CD4-positive, alpha-beta T cell treated with Interleukin-10 for 1 hour (primary cell): ENCODE results near the gene SIGMAR1.

Experiments used
- DNase-seq: peaks from one replicate; pipeline ENCODE4 v3.0.0-alpha.2; 2020

SIGMAR1 gene

GRCh38 chr9:34637356-34638137 is at the start of gene SIGMAR1:
SIGMAR1 (minus strand) TSS chr9:34637787; CDS start chr9:34637697, 90 bp downstream.
- peak; percentile 96 for DNase-seq

GRCh38 chr9:34686732-34687131 is 49.1 kb upstream of the SIGMAR1 start:
- no peak for DNase-seq

- no peak for DNase-seq
Observed at GRCh38 chr9:34686231-34686630, 48.6 kb upstream of the SIGMAR1 start.

GRCh38 chr9:34685591-34685990 is 48.0 kb upstream of the SIGMAR1 start:
- DNase-seq: no peak

GRCh38 chr9:34684816-34685215 is 47.2 kb upstream of the SIGMAR1 start:
- DNase-seq: no peak

- no peak for DNase-seq
Observed at GRCh38 chr9:34684145-34684544, 46.6 kb upstream of the SIGMAR1 start.

GRCh38 chr9:34675869-34676268 is 38.3 kb upstream of the SIGMAR1 start:
- DNase-seq: no peak

- peak; percentile 62 for DNase-seq
Observed at GRCh38 chr9:34675048-34675714, 37.6 kb upstream of the SIGMAR1 start.

GRCh38 chr9:34674440-34674839 is 36.9 kb upstream of the SIGMAR1 start:
- no peak for DNase-seq

GRCh38 chr9:34671307-34671706 is 33.7 kb upstream of the SIGMAR1 start:
- no peak for DNase-seq

- DNase-seq: no peak
Observed at GRCh38 chr9:34669809-34670562, 32.4 kb upstream of the SIGMAR1 start.

- DNase-seq: peak; percentile 93
Observed at GRCh38 chr9:34665381-34666250, 28.0 kb upstream of the SIGMAR1 start.

- no peak for DNase-seq
Observed at GRCh38 chr9:34665067-34665380, 27.4 kb upstream of the SIGMAR1 start.

- DNase-seq: peak; percentile 85
Observed at GRCh38 chr9:34664281-34665066, 26.9 kb upstream of the SIGMAR1 start.

- peak; percentile 83 for DNase-seq
Observed at GRCh38 chr9:34663303-34663605, 25.7 kb upstream of the SIGMAR1 start.

- DNase-seq: peak; percentile 27
Observed at GRCh38 chr9:34662526-34663302, 25.1 kb upstream of the SIGMAR1 start, which contains the start of gene CCL27. CCL27 (minus strand) TSS chr9:34662657; CDS start chr9:34662633, 24 bp downstream.

- DNase-seq: no peak
Observed at GRCh38 chr9:34659592-34660253, 22.1 kb upstream of the SIGMAR1 start.

- DNase-seq: no peak
Observed at GRCh38 chr9:34658461-34658860, 20.9 kb upstream of the SIGMAR1 start.

GRCh38 chr9:34656992-34657391 is 19.4 kb upstream of the SIGMAR1 start:
- no peak for DNase-seq

- DNase-seq: no peak
Observed at GRCh38 chr9:34655394-34655793, 17.8 kb upstream of the SIGMAR1 start.
